Endothelial cell (in vitro differentiated cells): ENCODE results near the gene MICU2. TPM values are rescaled to one million over a fixed set of nuclear protein-coding genes. Genes with fewer than 3 reads are reported as not detected.
A peak's percentile ranks its signal among the peaks of the same experiment; 100 is the strongest.

ENCODE experiments used
- DNase-seq: peaks from one replicate; pipeline ENCODE4 v3.0.0; 2021; ENCODE audit warnings: low spot score
- H3K27ac Mint-ChIP-seq: one replicate; pipeline ENCODE4 v1.8.0; 2021; ENCODE audit warnings: mixed read lengths, inconsistent platforms; ENCODE audit not compliant: unreplicated experiment
- H3K27me3 Mint-ChIP-seq: one replicate; pipeline ENCODE4 v1.8.0; 2021; ENCODE audit warnings: mild to moderate bottlenecking, moderate library complexity, mixed read lengths, inconsistent platforms; ENCODE audit not compliant: unreplicated experiment
- H3K36me3 Mint-ChIP-seq: one replicate; pipeline ENCODE4 v1.8.0; 2021; ENCODE audit warnings: mild to moderate bottlenecking, low read depth, mixed read lengths, inconsistent platforms; ENCODE audit not compliant: unreplicated experiment
- H3K4me1 Mint-ChIP-seq: one replicate; pipeline ENCODE4 v1.8.0; 2021; ENCODE audit warnings: mild to moderate bottlenecking, mixed read lengths, inconsistent platforms; ENCODE audit not compliant: unreplicated experiment
- H3K4me3 Mint-ChIP-seq: one replicate; pipeline ENCODE4 v1.8.0; 2021; ENCODE audit warnings: mild to moderate bottlenecking, mixed read lengths, inconsistent platforms; ENCODE audit not compliant: unreplicated experiment
- H3K9me3 Mint-ChIP-seq: one replicate; pipeline ENCODE4 v1.8.0; 2021; ENCODE audit warnings: mixed read lengths, inconsistent platforms; ENCODE audit not compliant: unreplicated experiment
- CTCF ChIP-seq: fragments of 200-600 bp; sonication (generic); IDR thresholded peaks from one replicate; pipeline ENCODE4 v1.5.0; 2021; ENCODE audit warnings: antibody characterized with exemption; ENCODE audit not compliant: unreplicated experiment
- total RNA-seq: library from RNA; stranded (reverse); fragmentation: NEBNext Ultra II Directional; extraction: Animal tissue kit (Norgen Biotek cat#: 25700); gene quantifications from one replicate; pipeline ENCODE4 v1.2.1, GENCODE V29; 2021; ENCODE audit not compliant: unreplicated experiment

Gene MICU2
- total RNA-seq, 1 donor from 2014 or later: 22.3 TPM

DNA sequence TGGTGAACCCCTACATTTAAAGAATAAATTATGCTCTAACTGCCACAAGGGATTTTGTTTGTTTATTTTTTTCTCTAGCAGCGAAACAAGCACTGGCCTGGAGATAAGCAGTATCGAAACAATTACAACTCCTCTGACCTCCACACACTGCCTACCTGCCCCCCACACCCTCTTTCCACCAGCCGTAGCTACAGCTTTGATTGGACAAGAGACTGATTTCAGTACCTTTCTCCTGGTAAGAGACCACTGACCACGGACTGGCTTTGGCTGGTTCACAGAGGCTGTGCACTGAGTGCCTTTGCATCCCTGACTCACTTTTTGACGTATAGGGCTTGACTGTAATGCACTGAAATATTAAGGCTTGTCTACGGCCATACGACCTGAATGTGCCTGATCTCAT, 137.4 kb downstream of the MICU2 start:
- no peaks in the 10 kb centered on the region for H3K9me3 Mint-ChIP-seq
- peaks cover 3% of the 10 kb centered on the region for H3K27me3 Mint-ChIP-seq
- TF ChIP-seq CTCF: no peak
- no peak overlapping the region for H3K4me3 Mint-ChIP-seq
- no peaks in the 10 kb centered on the region for H3K36me3 Mint-ChIP-seq
- peaks cover 14% of the 10 kb centered on the region for H3K4me1 Mint-ChIP-seq
- no peak for DNase-seq
- no peak overlapping the region for H3K27ac Mint-ChIP-seq

DNA sequence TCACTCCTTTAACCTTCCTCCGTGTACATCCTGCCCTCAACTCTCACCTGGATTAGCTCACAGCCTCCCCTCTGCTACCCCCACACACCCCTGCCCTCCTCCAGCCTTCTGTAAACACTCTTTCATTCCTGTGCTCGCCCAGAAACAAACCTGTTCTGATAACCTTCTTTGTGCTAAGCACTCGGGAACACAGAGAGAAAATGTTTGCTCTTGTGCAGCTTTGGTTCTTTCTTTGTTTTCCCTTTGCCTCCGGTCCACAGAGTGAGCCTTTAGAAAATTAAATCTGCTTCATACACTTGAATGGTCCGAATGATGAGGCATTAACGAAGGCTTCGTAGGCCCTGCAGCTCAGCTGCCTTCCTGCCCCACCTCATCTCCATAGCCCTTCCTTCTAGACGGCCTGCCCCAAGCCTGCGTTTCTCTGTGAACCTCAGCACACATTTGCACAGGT, 138.2 kb downstream of the MICU2 start:
- TF ChIP-seq CTCF: no peak
- no peak overlapping the region for H3K4me3 Mint-ChIP-seq
- H3K27me3 Mint-ChIP-seq: peaks cover 3% of the 10 kb centered on the region
- H3K9me3 Mint-ChIP-seq: no peaks in the 10 kb centered on the region
- DNase-seq: no peak
- no peak overlapping the region for H3K27ac Mint-ChIP-seq
- peaks cover 14% of the 10 kb centered on the region for H3K4me1 Mint-ChIP-seq
- H3K36me3 Mint-ChIP-seq: no peaks in the 10 kb centered on the region

GRCh38 chr13:21463424-21463823, 140.5 kb downstream of the MICU2 start:
- Mint-ChIP-seq H3K27ac (no peak overlapping the region), H3K36me3 (no peaks in the 10 kb centered on the region), H3K4me3 (no peak overlapping the region), H3K27me3 (peaks cover 5% of the 10 kb centered on the region), H3K9me3 (no peaks in the 10 kb centered on the region), H3K4me1 (peaks cover 14% of the 10 kb centered on the region)
- no peak for TF ChIP-seq CTCF
- DNase-seq: no peak

GRCh38 chr13:21461131-21461530, 142.8 kb downstream of the MICU2 start:
- Mint-ChIP-seq H3K27me3 (peaks cover 5% of the 10 kb centered on the region), H3K9me3 (no peaks in the 10 kb centered on the region), H3K4me3 (no peak overlapping the region), H3K27ac (no peak overlapping the region), H3K4me1 (peaks cover 19% of the 10 kb centered on the region), H3K36me3 (peaks cover 4% of the 10 kb centered on the region)
- DNase-seq: no peak
- no peak for TF ChIP-seq CTCF

GRCh38 chr13:21458813-21459701, 144.9 kb downstream of the MICU2 start, which contains the start of gene ZDHHC20:
Gene ZDHHC20, minus strand, starts transcription at chr13:21459303. Its CDS starts 132 bp downstream, at chr13:21459171.
- TF ChIP-seq CTCF: no peak
- H3K27me3 Mint-ChIP-seq: peaks cover 5% of the 10 kb centered on the region
- H3K27ac Mint-ChIP-seq: peak within 1 kb of the TSS; percentile 91
- DNase-seq: peak; percentile 96
- peak within 1 kb of the TSS; percentile 97 for H3K4me3 Mint-ChIP-seq
- no peaks in the 10 kb centered on the region for H3K9me3 Mint-ChIP-seq
- H3K36me3 Mint-ChIP-seq: peaks cover 12% of the 10 kb centered on the region
- peaks cover 14% of the 10 kb centered on the region for H3K4me1 Mint-ChIP-seq
